Adrenal gland (tissue), 12 donors: Measurements from ENCODE around the gene ACACB. TPM values are rescaled to one million over a fixed set of nuclear protein-coding genes. Genes with fewer than 3 reads are reported as not detected.

ENCODE experiments used
- DNase-seq, 7 donors: peaks; one replicate each; pipeline ENCODE4 v3.0.0-alpha.2; 2019 to 2020
- H3K27ac ChIP-seq, 5 donors: fragments of 200-600 bp; sonication (generic) in 4 of 5; 1 replicate in 3 of 5; 2 replicates in 2 of 5; pipeline versions ENCODE4 v1.5.1 to v1.8.0; 2016 to 2020; ENCODE audit warnings: mild to moderate bottlenecking in 1 of 5
- H3K27me3 ChIP-seq: fragments of 200-600 bp; 2 replicates; pipeline ENCODE4 v1.8.0; 2021
- H3K36me3 ChIP-seq, 2 donors: fragments of 200-600 bp; replicated peaks in 1 of 2; 1 replicate in 1 of 2; 2 replicates in 1 of 2; pipeline versions ENCODE4 v1.5.1 to v1.8.0; 2018 to 2022
- H3K4me1 ChIP-seq, 2 donors: fragments of 200-600 bp; replicated peaks in 1 of 2; 1 replicate in 1 of 2; 2 replicates in 1 of 2; pipeline versions ENCODE4 v1.5.1 to v1.8.0; 2018 to 2021
- H3K4me3 ChIP-seq, 4 donors: fragments of 200-600 bp; sonication (generic) in 3 of 4; one replicate each; pipeline ENCODE4 v1.5.1; 2016 to 2018
- H3K9me3 ChIP-seq, 3 donors: fragments of 200-600 bp; sonication (generic) in 1 of 3; replicated peaks in 1 of 3; 1 replicate in 2 of 3; 2 replicates in 1 of 3; pipeline versions ENCODE4 v1.5.1 to v1.8.0; 2016 to 2021
- POLR2A ChIP-seq, 2 donors: fragments of 450-650 bp; IDR thresholded peaks; one replicate each; pipeline ENCODE4 v1.6.1; 2017; ENCODE audit warnings: antibody characterized with exemption in 2 of 2, mild to moderate bottlenecking in 2 of 2, moderate library complexity in 1 of 2
- WGBS, 4 donors: extraction: QIAGEN DNeasy Blood & Tissue Kit in 2 of 4; methylation state at CpG; one replicate each; pipeline versions ENCODE4 v1.1.5 to v1.1.7; 2013 to 2017; 5-methylcytosine and 5-hydroxymethylcytosine counted together
- intact Hi-C, 2 donors: fragments of 100-400 bp; cut with DNase I; formaldehyde crosslinking; loops; one replicate each; pipeline versions ENCODE4 v1.14.1 to v1.15.0; 2022 to 2023
- polyA plus RNA-seq, 3 donors: library from polyadenylated mRNA; stranded (reverse); fragments of 200-250 nt in 2 of 3; fragments of 350-450 nt in 1 of 3; fragmentation: Illumina TruSeq in 1 of 3; extraction: RNeasy Lipid Tissue Mini Kit (QIAGEN cat#74804) in 1 of 3; gene quantifications; one replicate each; pipeline ENCODE4 v1.2.3, GENCODE V29; 2013 to 2014
- total RNA-seq, 9 donors: library from RNA; depleted of rRNA in 4 of 9; stranded (reverse); fragments of >200 nt in 4 of 9; fragments of 120-200 nt in 1 of 9; fragmentation: NEBNext Ultra II Directional in 1 of 9; extraction: Animal tissue kit (Norgen Biotek cat#: 25700) in 1 of 9; gene quantifications; one replicate each; pipeline versions ENCODE4 v1.1.0 to v1.2.4, GENCODE V29; 2013 to 2023
- TF ChIP-seq, protein P1 (sequence below), 6 experiments: fragments of 450-650 bp in 4 of 6; fragments of 200-600 bp in 2 of 6; sonication (generic) in 1 of 6; IDR thresholded peaks; 1 replicate in 5 of 6; 2 replicates in 1 of 6; pipeline versions ENCODE4 v1.5.1 to v1.8.0; 2016 to 2021; ENCODE audit warnings: antibody characterized with exemption in 6 of 6, mild to moderate bottlenecking in 2 of 6, moderate library complexity in 1 of 6
- donor health status: healthy with polysubstance abuse.
- donor health status: Bipolar disorder and iron deficiency.
- donor health status: DM: yes; HTN: yes; CAD: no.
- donor health status: DM: no; HTN: no; CAD: no.
- donor health status: DM: no; HTN: no; CAD: no.
- donor health status: DM: yes; HTN: yes; CAD: no.

The ACACB gene
- total and polyA plus RNA-seq, 12 donors = 35.5 to 143 (median 65.7) TPM

DNA sequence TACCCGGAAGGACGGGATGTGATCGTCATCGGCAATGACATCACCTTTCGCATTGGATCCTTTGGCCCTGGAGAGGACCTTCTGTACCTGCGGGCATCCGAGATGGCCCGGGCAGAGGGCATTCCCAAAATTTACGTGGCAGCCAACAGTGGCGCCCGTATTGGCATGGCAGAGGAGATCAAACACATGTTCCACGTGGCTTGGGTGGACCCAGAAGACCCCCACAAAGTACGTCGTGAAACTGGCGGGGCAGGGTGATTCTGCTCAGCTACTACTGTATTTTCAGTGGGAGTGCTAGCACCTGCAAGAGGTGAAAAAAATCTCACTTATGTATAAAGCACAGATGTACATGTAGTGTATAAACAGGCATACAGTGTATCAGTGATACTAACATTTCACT, 129.8 kb downstream of the ACACB start:
- DNase-seq = no peak
- WGBS, 4 donors = 91 to 94% (median 91%) methylated on average over 15 of the region's 15 CpGs
- H3K27ac ChIP-seq = no peak overlapping the region
- peaks cover 0 to 10% of the 10 kb centered on the region in 2 donors for H3K4me1 ChIP-seq
- H3K9me3 ChIP-seq = no peaks in the 10 kb centered on the region
- H3K36me3 ChIP-seq = peaks cover 0 to 71% of the 10 kb centered on the region in 2 donors
- TF ChIP-seq POLR2A (IDR thresholded peaks at IDR 0.05) = no peak
- TF ChIP-seq, protein P1, sequence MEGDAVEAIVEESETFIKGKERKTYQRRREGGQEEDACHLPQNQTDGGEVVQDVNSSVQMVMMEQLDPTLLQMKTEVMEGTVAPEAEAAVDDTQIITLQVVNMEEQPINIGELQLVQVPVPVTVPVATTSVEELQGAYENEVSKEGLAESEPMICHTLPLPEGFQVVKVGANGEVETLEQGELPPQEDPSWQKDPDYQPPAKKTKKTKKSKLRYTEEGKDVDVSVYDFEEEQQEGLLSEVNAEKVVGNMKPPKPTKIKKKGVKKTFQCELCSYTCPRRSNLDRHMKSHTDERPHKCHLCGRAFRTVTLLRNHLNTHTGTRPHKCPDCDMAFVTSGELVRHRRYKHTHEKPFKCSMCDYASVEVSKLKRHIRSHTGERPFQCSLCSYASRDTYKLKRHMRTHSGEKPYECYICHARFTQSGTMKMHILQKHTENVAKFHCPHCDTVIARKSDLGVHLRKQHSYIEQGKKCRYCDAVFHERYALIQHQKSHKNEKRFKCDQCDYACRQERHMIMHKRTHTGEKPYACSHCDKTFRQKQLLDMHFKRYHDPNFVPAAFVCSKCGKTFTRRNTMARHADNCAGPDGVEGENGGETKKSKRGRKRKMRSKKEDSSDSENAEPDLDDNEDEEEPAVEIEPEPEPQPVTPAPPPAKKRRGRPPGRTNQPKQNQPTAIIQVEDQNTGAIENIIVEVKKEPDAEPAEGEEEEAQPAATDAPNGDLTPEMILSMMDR (IDR thresholded peaks at IDR 0.05) = no peak
- no peaks in the 10 kb centered on the region for H3K27me3 ChIP-seq
- no peak overlapping the region for H3K4me3 ChIP-seq
- intact Hi-C loops = no loop called here

- Histone ChIP-seq H3K27ac (no peak overlapping the region), H3K4me3 (no peak overlapping the region), H3K4me1 (peaks cover 0 to 10% of the 10 kb centered on the region in 2 donors), H3K9me3 (no peaks in the 10 kb centered on the region), H3K27me3 (no peaks in the 10 kb centered on the region), H3K36me3 (peaks cover 0 to 71% of the 10 kb centered on the region in 2 donors)
- no peak for DNase-seq
- intact Hi-C loops = no loop called here
- 81 to 84% (median 83%) methylated on average over 9 of the region's 9 CpGs for WGBS, 4 donors
- TF ChIP-seq, protein P1 (IDR thresholded peaks at IDR 0.05) = no peak
Measured at GRCh38 chr12:109247831-109248654, 131.7 kb downstream of the ACACB start.

GRCh38 chr12:109250523-109250922, 134.1 kb downstream of the ACACB start:
- Histone ChIP-seq H3K27ac (no peak overlapping the region), H3K4me1 (no peaks in the 10 kb centered on the region), H3K36me3 (peaks cover 0 to 80% of the 10 kb centered on the region in 2 donors), H3K27me3 (no peaks in the 10 kb centered on the region), H3K4me3 (no peak overlapping the region), H3K9me3 (peaks cover 0 to 3% (median 0%) of the 10 kb centered on the region in 3 donors)
- no peak for TF ChIP-seq POLR2A (IDR thresholded peaks at IDR 0.05)
- TF ChIP-seq, protein P1 (IDR thresholded peaks at IDR 0.05) = no peak
- 84 to 95% (median 90%) methylated on average over 1 of the region's 1 CpG for WGBS, 4 donors
- DNase-seq = no peak
- intact Hi-C loops = no loop called here

DNA sequence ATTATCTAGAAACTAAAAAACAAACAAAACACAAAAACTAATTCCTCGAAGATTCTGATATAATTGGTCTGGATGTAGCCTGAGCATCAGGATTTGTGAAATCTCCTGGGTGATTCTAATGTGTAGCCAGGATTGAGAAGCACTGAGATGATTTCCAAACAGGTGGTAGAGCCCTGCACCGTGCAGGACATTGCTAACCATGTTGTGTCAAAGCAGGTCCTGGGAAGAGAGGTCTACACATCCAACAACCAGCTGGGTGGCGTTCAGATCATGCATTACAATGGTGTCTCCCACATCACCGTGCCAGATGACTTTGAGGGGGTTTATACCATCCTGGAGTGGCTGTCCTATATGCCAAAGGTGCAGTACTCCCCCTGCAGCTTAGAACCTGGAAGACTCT, 136.4 kb downstream of the ACACB start:
- DNase-seq = no peak
- Histone ChIP-seq H3K27ac (no peak overlapping the region), H3K4me3 (no peak overlapping the region), H3K4me1 (no peaks in the 10 kb centered on the region), H3K9me3 (peaks cover 0 to 3% (median 0%) of the 10 kb centered on the region in 3 donors), H3K27me3 (no peaks in the 10 kb centered on the region), H3K36me3 (peaks cover 0 to 77% of the 10 kb centered on the region in 2 donors)
- intact Hi-C loops = no loop called here
- TF ChIP-seq, protein P1 (IDR thresholded peaks at IDR 0.05) = no peak
- TF ChIP-seq POLR2A (IDR thresholded peaks at IDR 0.05) = no peak
- 94 to 100% (median 96%) methylated on average over 2 to 4 of the region's 4 CpGs for WGBS, 4 donors
